GM12878 (cell line): ENCODE results near the gene TSPAN5. TPM values are rescaled to one million over a fixed set of nuclear protein-coding genes. Genes with fewer than 3 reads are reported as not detected.

Experiments used
- ATAC-seq: fragments of 200-7000 bp; cut with Tn5 transposase; 3 replicates; pipeline ENCODE4 v1.9.1; 2020; ENCODE audit warnings: mild to moderate bottlenecking, moderate library complexity
- BruUV-seq: library from RNA; stranded (reverse); fragments of 400-500 nt; replicated peaks from 2 replicates; lab custom pipeline; 2021; lab: Mats Ljungman, UMichigan
- CTCF ChIA-PET: fragments of 300-600 bp; sonication (Branson Sonifier 250); formaldehyde crosslinking; extraction: SDS; loops from one replicate; lab custom pipeline; 2021; ENCODE audit warnings: inconsistent platforms; lab: Yijun Ruan, JAX
- POLR2A ChIA-PET: fragments of 350-600 bp; formaldehyde crosslinking; extraction: SDS; loops from one replicate; lab custom pipeline; 2021; ENCODE audit warnings: inconsistent platforms; lab: Charles Lee
- RAD21 ChIA-PET: fragments of 300-600 bp; sonication (Branson Sonifier 250); formaldehyde crosslinking; loops from one replicate; lab custom pipeline; 2023; ENCODE audit warnings: antibody characterized with exemption; ENCODE audit not compliant: unreplicated experiment; lab: Charles Lee
- SMC1A ChIA-PET: fragments of 300-600 bp; sonication (Branson Sonifier 250); formaldehyde crosslinking; loops from one replicate; lab custom pipeline; 2023; ENCODE audit not compliant: unreplicated experiment, uncharacterized antibody; lab: Charles Lee
- DNase-seq: peaks from one replicate; pipeline ENCODE4 v3.0.0-alpha.2; 2011; ENCODE audit warnings: low read depth, low spot score
- FAIRE-seq: peaks from 3 replicates; lab custom pipeline; 2011; peaks lifted over from hg19 to GRCh38; lab: Jason Lieb, UNC
- H2AFZ ChIP-seq: 2 replicates; pipeline ENCODE4 v1.6.0; 2011; ENCODE audit warnings: low read depth, low read length, control low read depth; ENCODE audit not compliant: control insufficient read depth
- H3K27ac ChIP-seq: 2 replicates; pipeline ENCODE4 v1.5.1; 2011; ENCODE audit warnings: control low read depth; ENCODE audit not compliant: control insufficient read depth, insufficient read depth
- H3K27me3 ChIP-seq, 2 experiments: replicated peaks in 1 of 2; 2 replicates each; pipeline versions ENCODE4 v1.6.0 to v1.6.1; 2011; ENCODE audit warnings: low read length in 1 of 2; ENCODE audit not compliant: control insufficient read depth in 2 of 2, insufficient read depth in 2 of 2
- H3K36me3 ChIP-seq, 2 experiments: 2 replicates each; pipeline ENCODE4 v1.5.1; 2011; ENCODE audit warnings: low read length in 1 of 2; ENCODE audit not compliant: control insufficient read depth in 2 of 2, insufficient read depth in 2 of 2
- H3K4me1 ChIP-seq: 2 replicates; pipeline ENCODE4 v1.6.1; 2011; ENCODE audit warnings: mild to moderate bottlenecking, low read length, moderate library complexity, mixed read lengths; ENCODE audit not compliant: control insufficient read depth, insufficient read depth
- H3K4me2 ChIP-seq: 2 replicates; pipeline ENCODE4 v1.6.0; 2011; ENCODE audit warnings: control low read depth; ENCODE audit not compliant: control insufficient read depth, insufficient read depth
- H3K4me3 ChIP-seq: fragments of 200-600 bp; sonication (generic); 2 replicates; pipeline ENCODE4 v1.5.1; 2016
- H3K79me2 ChIP-seq: 2 replicates; pipeline ENCODE4 v1.6.0; 2011; ENCODE audit warnings: low read length; ENCODE audit not compliant: control insufficient read depth, insufficient read depth
- H3K9ac ChIP-seq: 2 replicates; pipeline ENCODE4 v1.8.0; 2011; ENCODE audit warnings: low read length, control low read depth, mixed read lengths; ENCODE audit not compliant: control insufficient read depth, insufficient read depth
- H3K9me3 ChIP-seq: replicated peaks from 3 replicates; pipeline ENCODE4 v1.5.1; 2011; ENCODE audit warnings: mild to moderate bottlenecking, low read length; ENCODE audit not compliant: control insufficient read depth, insufficient read depth
- H4K20me1 ChIP-seq: 2 replicates; pipeline ENCODE4 v1.6.0; 2011; ENCODE audit not compliant: control insufficient read depth, insufficient read depth
- CBX5 ChIP-seq: sonication (generic); IDR thresholded peaks from 2 replicates; pipeline ENCODE4 v1.6.1; 2016; ENCODE audit warnings: low read depth, moderate library complexity, mild to moderate bottlenecking, inconsistent platforms
- CREB1 ChIP-seq: IDR thresholded peaks from 2 replicates; pipeline ENCODE4 v1.6.1; 2012; ENCODE audit warnings: low read depth, mild to moderate bottlenecking, inconsistent platforms
- E4F1 ChIP-seq: fragments of 450-650 bp; IDR thresholded peaks from 2 replicates; pipeline ENCODE4 v1.6.1; 2018; ENCODE audit warnings: borderline replicate concordance, mild to moderate bottlenecking; ENCODE audit not compliant: partially characterized antibody
- HDAC2 ChIP-seq: fragments of 200-600 bp; sonication (generic); IDR thresholded peaks from 2 replicates; pipeline ENCODE4 v1.6.1; 2017
- HDGF ChIP-seq: fragments of 450-650 bp; IDR thresholded peaks from 2 replicates; pipeline ENCODE4 v1.6.1; 2016; ENCODE audit warnings: antibody characterized with exemption
- KDM1A ChIP-seq: fragments of 200-600 bp; sonication (generic); IDR thresholded peaks from 2 replicates; pipeline ENCODE4 v1.6.1; 2016; ENCODE audit warnings: borderline replicate concordance
- LARP7 ChIP-seq: fragments of 450-650 bp; IDR thresholded peaks from 2 replicates; pipeline ENCODE4 v1.6.1; 2017; ENCODE audit warnings: mild to moderate bottlenecking
- NR2C1 ChIP-seq: fragments of 450-650 bp; IDR thresholded peaks from 2 replicates; pipeline ENCODE4 v1.6.1; 2017; ENCODE audit warnings: antibody characterized with exemption, mild to moderate bottlenecking, moderate library complexity
- PRDM15 ChIP-seq: fragments of 450-650 bp; formaldehyde crosslinking; IDR thresholded peaks from 2 replicates; pipeline ENCODE4 v1.4.0; 2020; ENCODE audit warnings: mild to moderate bottlenecking, moderate library complexity
- RCOR1 ChIP-seq: conservative IDR thresholded peaks from 2 replicates; pipeline ENCODE4 v1.6.1; 2012; ENCODE audit warnings: low read depth, low read length, improper control_type of control experiment
- SMARCA5 ChIP-seq: fragments of 450-650 bp; IDR thresholded peaks from 2 replicates; pipeline ENCODE4 v1.6.1; 2017; ENCODE audit warnings: mild to moderate bottlenecking
- STAT1 ChIP-seq: fragments of 450-650 bp; conservative IDR thresholded peaks from 2 replicates; pipeline ENCODE4 v1.6.1; 2014; ENCODE audit warnings: antibody characterized with exemption, mild to moderate bottlenecking
- STAT3 ChIP-seq: IDR thresholded peaks from 2 replicates; pipeline ENCODE4 v1.6.1; 2011; ENCODE audit warnings: low read depth, low read length, improper control_type of control experiment
- YBX1 ChIP-seq: fragments of 450-650 bp; IDR thresholded peaks from 2 replicates; pipeline ENCODE4 v1.6.1; 2016; ENCODE audit warnings: antibody characterized with exemption
- ZZZ3 ChIP-seq: IDR thresholded peaks from 2 replicates; pipeline ENCODE4 v1.6.1; 2011; ENCODE audit warnings: low read depth; ENCODE audit not compliant: control insufficient read depth, insufficient read length
- WGBS: methylation state at CpG from one replicate; pipeline ENCODE4 v1.1.6; 2016; ENCODE audit warnings: low lambda C conversion rate; ENCODE audit not compliant: insufficient replicate concordance, insufficient coverage; ENCODE audit errors: missing lambda C conversion rate; 5-methylcytosine and 5-hydroxymethylcytosine counted together
- in situ Hi-C: fragments of 300-500 bp; cut with MboI; formaldehyde crosslinking; loops from 9 replicates; pipeline ENCODE4 v1.14.3; 2018; ENCODE audit warnings: mixed read lengths
- intact Hi-C: fragments of 100-400 bp; cut with micrococcal nuclease; formaldehyde crosslinking; loops from one replicate; pipeline ENCODE4 v1.14.2; 2022; ENCODE audit not compliant: unreplicated experiment
- polyA plus RNA-seq, 11 experiments: library from polyadenylated mRNA; depleted of rRNA in 4 of 11; unstranded in 6 of 11; stranded (reverse) in 5 of 11; fragments of >200 nt; fragmentation: Nextera tagmentation in 4 of 11; fragmentation: Illumina TruSeq in 1 of 11; extraction: Ambion mirVana in 4 of 11; extraction: Trizol in 1 of 11; gene quantifications; 1 replicate in 1 of 11; 2 replicates in 10 of 11; pipeline versions ENCODE4 v1.2.1 to v1.2.3, GENCODE V29; 2011 to 2016; ENCODE audit warnings: inconsistent platforms in 2 of 11, missing spikeins in 2 of 11, low read depth in 1 of 11
- total RNA-seq, 4 experiments: library from RNA; depleted of rRNA in 3 of 4; stranded (reverse); fragments of >200 nt in 3 of 4; fragmentation: Illumina TruSeq in 1 of 4; extraction: Trizol in 1 of 4; gene quantifications; 2 replicates each; pipeline versions ENCODE4 v1.2.1 to v1.2.3, GENCODE V29; 2013 to 2021
- TF ChIP-seq, protein P1 (sequence below): fragments of 450-650 bp; IDR thresholded peaks from 2 replicates; pipeline ENCODE4 v1.6.1; 2016; ENCODE audit warnings: mild to moderate bottlenecking, moderate library complexity, borderline replicate concordance

TSPAN5 gene
- total and polyA plus RNA-seq, 10 of the 15 experiments (the other 5 are each of a cell fraction or from before 2014, with no cell fraction given) = 0.09 to 8.2 (median 0.27) TPM

- Histone ChIP-seq H3K4me1 (no peaks in the 10 kb centered on the region), H3K27ac (no peak overlapping the region), H3K9me3 (no peaks in the 10 kb centered on the region), H4K20me1 (no peaks in the 10 kb centered on the region), H3K27me3 (no peaks in the 10 kb centered on the region), H3K36me3 (no peaks in the 10 kb centered on the region), H3K4me3 (no peak overlapping the region), H3K79me2 (no peaks in the 10 kb centered on the region), H3K4me2 (no peak overlapping the region), H2AFZ (no peak overlapping the region), H3K9ac (no peak overlapping the region)
- ATAC-seq (no peak), FAIRE-seq (no peak), DNase-seq (no peak)
- in situ Hi-C loops (no loop called here), intact Hi-C loops (no loop called here)
- no TSS peak for BruUV-seq
- ChIA-PET CTCF (interaction anchor here (0.6 kb wide), 1 partner anchor 33 kb away, joined by 3 read pairs; no protein-coding TSS in a partner anchor), SMC1A (interaction anchor here (0.7 to 1.4 kb wide), 2 partner anchors 8 to 28 kb away, joined by 3 read pairs; no protein-coding TSS in a partner anchor), POLR2A (interaction anchor here (0.6 kb wide), 1 partner anchor 22 kb away, joined by 3 read pairs; no protein-coding TSS in a partner anchor), RAD21 (no interaction called here)
- 24% methylated on average over 3 of the region's 3 CpGs for WGBS
- TF ChIP-seq RCOR1 (no peak), ZZZ3 (no peak), YBX1 (no peak), CBX5 (no peak), E4F1 (no peak), CREB1 (no peak), STAT3 (no peak), LARP7 (no peak), PRDM15 (CRISPR knock-in tag) (no peak), HDAC2 (no peak), STAT1 (no peak), NR2C1 (no peak), HDGF (no peak), SMARCA5 (no peak), KDM1A (no peak)
- TF ChIP-seq, protein P1, sequence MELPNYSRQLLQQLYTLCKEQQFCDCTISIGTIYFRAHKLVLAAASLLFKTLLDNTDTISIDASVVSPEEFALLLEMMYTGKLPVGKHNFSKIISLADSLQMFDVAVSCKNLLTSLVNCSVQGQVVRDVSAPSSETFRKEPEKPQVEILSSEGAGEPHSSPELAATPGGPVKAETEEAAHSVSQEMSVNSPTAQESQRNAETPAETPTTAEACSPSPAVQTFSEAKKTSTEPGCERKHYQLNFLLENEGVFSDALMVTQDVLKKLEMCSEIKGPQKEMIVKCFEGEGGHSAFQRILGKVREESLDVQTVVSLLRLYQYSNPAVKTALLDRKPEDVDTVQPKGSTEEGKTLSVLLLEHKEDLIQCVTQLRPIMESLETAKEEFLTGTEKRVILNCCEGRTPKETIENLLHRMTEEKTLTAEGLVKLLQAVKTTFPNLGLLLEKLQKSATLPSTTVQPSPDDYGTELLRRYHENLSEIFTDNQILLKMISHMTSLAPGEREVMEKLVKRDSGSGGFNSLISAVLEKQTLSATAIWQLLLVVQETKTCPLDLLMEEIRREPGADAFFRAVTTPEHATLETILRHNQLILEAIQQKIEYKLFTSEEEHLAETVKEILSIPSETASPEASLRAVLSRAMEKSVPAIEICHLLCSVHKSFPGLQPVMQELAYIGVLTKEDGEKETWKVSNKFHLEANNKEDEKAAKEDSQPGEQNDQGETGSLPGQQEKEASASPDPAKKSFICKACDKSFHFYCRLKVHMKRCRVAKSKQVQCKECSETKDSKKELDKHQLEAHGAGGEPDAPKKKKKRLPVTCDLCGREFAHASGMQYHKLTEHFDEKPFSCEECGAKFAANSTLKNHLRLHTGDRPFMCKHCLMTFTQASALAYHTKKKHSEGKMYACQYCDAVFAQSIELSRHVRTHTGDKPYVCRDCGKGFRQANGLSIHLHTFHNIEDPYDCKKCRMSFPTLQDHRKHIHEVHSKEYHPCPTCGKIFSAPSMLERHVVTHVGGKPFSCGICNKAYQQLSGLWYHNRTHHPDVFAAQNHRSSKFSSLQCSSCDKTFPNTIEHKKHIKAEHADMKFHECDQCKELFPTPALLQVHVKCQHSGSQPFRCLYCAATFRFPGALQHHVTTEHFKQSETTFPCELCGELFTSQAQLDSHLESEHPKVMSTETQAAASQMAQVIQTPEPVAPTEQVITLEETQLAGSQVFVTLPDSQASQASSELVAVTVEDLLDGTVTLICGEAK = no peak
Measured at GRCh38 chr4:98490251-98490650, 168.2 kb downstream of the TSPAN5 start.
